Mesenchymal stem cell (in vitro differentiated cells and primary cell): Measurements from ENCODE around the gene MEGF9.

Experiments used
- DNase-seq: peaks from one replicate; pipeline ENCODE4 v3.0.0-alpha.2; 2013
- H2AFZ ChIP-seq: one replicate; pipeline ENCODE4 v1.6.1; 2013; ENCODE audit warnings: low read depth, mild to moderate bottlenecking, control low read depth, inconsistent platforms, low read length, moderate library complexity
- H2AK5ac ChIP-seq: 2 replicates; pipeline ENCODE4 v1.6.1; 2013; ENCODE audit warnings: low read length, moderate library complexity, mild to moderate bottlenecking, inconsistent platforms; ENCODE audit not compliant: severe bottlenecking
- H2BK120ac ChIP-seq: one replicate; pipeline ENCODE4 v1.6.1; 2013; ENCODE audit warnings: low read depth, mild to moderate bottlenecking, inconsistent platforms, low read length, moderate library complexity
- H2BK12ac ChIP-seq, 2 experiments: one replicate each; pipeline ENCODE4 v1.6.1; 2013; ENCODE audit warnings: inconsistent platforms in 2 of 2, low read length in 2 of 2, mild to moderate bottlenecking in 2 of 2, moderate library complexity in 2 of 2, control low read depth in 1 of 2
- H2BK15ac ChIP-seq: one replicate; pipeline ENCODE4 v1.6.1; 2013; ENCODE audit warnings: mild to moderate bottlenecking, low read depth, inconsistent platforms; ENCODE audit not compliant: poor library complexity, severe bottlenecking
- H2BK5ac ChIP-seq: 2 replicates; pipeline ENCODE4 v1.6.1; 2013; ENCODE audit warnings: low read depth, mild to moderate bottlenecking, low read length, control low read depth, inconsistent platforms; ENCODE audit not compliant: poor library complexity, severe bottlenecking
- H3K14ac ChIP-seq, 2 experiments: one replicate each; pipeline ENCODE4 v1.6.1; 2013; ENCODE audit warnings: inconsistent platforms in 2 of 2, low read length in 2 of 2, control low read depth in 1 of 2, mild to moderate bottlenecking in 1 of 2, moderate library complexity in 1 of 2
- H3K18ac ChIP-seq, 2 experiments: one replicate each; pipeline ENCODE4 v1.6.1; 2013; ENCODE audit warnings: inconsistent platforms in 2 of 2, low read length in 2 of 2, control low read depth in 1 of 2, low read depth in 1 of 2, mild to moderate bottlenecking in 1 of 2
- H3K23ac ChIP-seq, 2 experiments: one replicate each; pipeline ENCODE4 v1.6.1; 2013; ENCODE audit warnings: inconsistent platforms in 2 of 2, low read length in 2 of 2, mild to moderate bottlenecking in 2 of 2, moderate library complexity in 2 of 2, control low read depth in 1 of 2
- H3K27ac ChIP-seq: 2 replicates; pipeline ENCODE4 v1.5.1; 2013; ENCODE audit warnings: mild to moderate bottlenecking, moderate library complexity, low read length, control low read depth, inconsistent platforms; ENCODE audit not compliant: poor library complexity, severe bottlenecking
- H3K27me3 ChIP-seq, 2 experiments: 2 replicates each; pipeline versions ENCODE4 v1.6.1 to v1.7.0; 2013; ENCODE audit warnings: low read length in 2 of 2, mild to moderate bottlenecking in 2 of 2, moderate library complexity in 2 of 2, control low read depth in 1 of 2, inconsistent platforms in 1 of 2; ENCODE audit not compliant: control insufficient read depth in 1 of 2, insufficient read depth in 1 of 2
- H3K36me3 ChIP-seq, 2 experiments: 2 replicates each; pipeline versions ENCODE4 v1.6.1 to v1.7.0; 2013; ENCODE audit warnings: low read length in 2 of 2, control low read depth in 1 of 2, inconsistent platforms in 1 of 2, low read depth in 1 of 2, mild to moderate bottlenecking in 1 of 2; ENCODE audit not compliant: insufficient read depth in 2 of 2, control insufficient read depth in 1 of 2
- H3K4ac ChIP-seq, 2 experiments: one replicate each; pipeline ENCODE4 v1.6.1; 2013; ENCODE audit warnings: inconsistent platforms in 2 of 2, low read length in 2 of 2, mild to moderate bottlenecking in 2 of 2, moderate library complexity in 2 of 2, control low read depth in 1 of 2, low read depth in 1 of 2
- H3K4me1 ChIP-seq: 2 replicates; pipeline ENCODE4 v1.6.1; 2013; ENCODE audit warnings: low read depth, low read length, control low read depth; ENCODE audit not compliant: control insufficient read depth, insufficient read depth
- H3K4me2 ChIP-seq: 2 replicates; pipeline ENCODE4 v1.6.1; 2013; ENCODE audit warnings: low read length, mild to moderate bottlenecking, inconsistent platforms; ENCODE audit not compliant: poor library complexity, severe bottlenecking
- H3K4me3 ChIP-seq, 2 experiments: 2 replicates each; pipeline versions ENCODE4 v1.5.1 to v1.7.0; 2013; ENCODE audit warnings: low read length in 2 of 2, mild to moderate bottlenecking in 2 of 2, control low read depth in 1 of 2, low read depth in 1 of 2; ENCODE audit not compliant: insufficient read depth in 1 of 2
- H3K79me1 ChIP-seq: replicated peaks from 2 replicates; pipeline ENCODE4 v1.6.1; 2013; ENCODE audit warnings: mild to moderate bottlenecking, control low read depth, low read length, inconsistent platforms; ENCODE audit not compliant: poor library complexity, severe bottlenecking
- H3K9ac ChIP-seq: 2 replicates; pipeline ENCODE4 v1.7.0; 2013; ENCODE audit warnings: mild to moderate bottlenecking, low read length, moderate library complexity
- H3K9me3 ChIP-seq: 2 replicates; pipeline ENCODE4 v1.7.0; 2013; ENCODE audit warnings: mild to moderate bottlenecking, low read length; ENCODE audit not compliant: control insufficient read depth
- H4K8ac ChIP-seq: one replicate; pipeline ENCODE4 v1.6.1; 2013; ENCODE audit warnings: inconsistent platforms, mild to moderate bottlenecking, low read length, moderate library complexity
- H4K91ac ChIP-seq: one replicate; pipeline ENCODE4 v1.6.1; 2013; ENCODE audit warnings: mild to moderate bottlenecking, low read length, inconsistent platforms
- WGBS: methylation state at CpG from one replicate; pipeline ENCODE4 v1.1.7; 2013; ENCODE audit warnings: mixed read lengths; 5-methylcytosine and 5-hydroxymethylcytosine counted together

The MEGF9 gene

DNA sequence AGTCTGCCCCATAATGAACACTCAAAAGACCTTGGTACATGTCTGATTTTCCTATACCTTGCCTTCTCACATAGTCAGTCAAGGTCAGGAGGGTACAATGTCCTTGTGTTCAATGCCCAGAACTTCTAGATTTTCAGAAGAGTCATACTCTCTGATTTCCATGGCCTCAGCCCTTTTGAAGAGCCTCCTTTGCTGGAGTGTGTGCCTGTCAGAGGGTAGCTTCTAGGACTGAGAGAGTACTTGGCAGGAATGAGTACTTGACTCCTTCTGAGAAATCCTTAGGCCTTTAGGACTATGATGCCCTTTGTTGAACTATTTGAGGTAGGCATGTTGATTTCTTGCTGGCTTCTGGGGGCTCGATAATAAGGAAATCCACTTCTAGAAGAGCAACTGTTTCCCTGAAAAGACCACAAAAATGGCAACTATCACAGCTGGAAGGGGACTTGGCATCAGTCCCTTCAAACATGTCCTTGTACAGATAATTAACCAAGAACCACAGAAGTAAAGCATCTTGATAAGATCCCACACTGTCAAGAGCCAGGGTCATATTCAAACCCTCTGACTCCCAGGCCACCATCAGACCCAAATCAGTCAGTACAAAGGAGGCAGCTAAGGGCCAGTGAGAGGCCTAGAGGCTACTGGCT, 10.6 kb upstream of the MEGF9 start:
- Histone ChIP-seq H3K4ac (no peak overlapping the region), H3K23ac (no peak overlapping the region)

DNA sequence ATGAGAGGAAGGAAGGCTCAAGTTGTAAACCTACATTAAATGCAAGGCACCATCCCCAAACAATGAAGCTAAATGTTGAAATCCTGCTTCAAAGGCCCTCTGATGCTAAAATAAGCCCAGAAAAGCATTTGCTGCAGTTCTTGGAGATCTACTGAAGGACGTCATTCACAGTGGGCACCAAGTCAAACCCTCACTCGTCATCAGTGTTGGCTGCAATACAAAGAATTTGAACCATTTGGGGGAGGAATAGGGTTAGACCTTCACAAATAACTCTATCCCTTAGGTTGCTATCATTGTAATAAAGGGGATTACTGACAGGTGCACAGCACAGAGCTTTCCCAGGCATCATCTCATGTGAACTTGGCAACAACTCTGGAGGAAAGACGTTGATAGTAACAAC, 9.3 kb upstream of the MEGF9 start:
- Histone ChIP-seq H2BK15ac (no peak overlapping the region), H3K4me1 (no peaks in the 10 kb centered on the region), H2BK5ac (no peak overlapping the region), H2BK12ac (no peak overlapping the region), H3K9me3 (no peaks in the 10 kb centered on the region), H3K79me1 (no peaks in the 10 kb centered on the region), H2AFZ (no peak overlapping the region), H3K9ac (peak overlapping the region; percentile 48), H2BK120ac (no peak overlapping the region), H3K14ac (no peak overlapping the region), H2AK5ac (no peak overlapping the region), H3K36me3 (no peaks in the 10 kb centered on the region), H3K27ac (no peak overlapping the region), H3K4me3 (no peak overlapping the region), H4K8ac (no peak overlapping the region), H4K91ac (no peak overlapping the region), H3K18ac (no peak overlapping the region), H3K27me3 (no peaks in the 10 kb centered on the region), H3K4me2 (no peak overlapping the region), H3K4ac (no peak overlapping the region), H3K23ac (no peak overlapping the region)
- DNase-seq, result no peak
- 100% methylated on average over 2 of the region's 3 CpGs for WGBS

More for the DNA sequence above, 10.6 kb upstream of the MEGF9 start:
- H3K27ac ChIP-seq, result no peak overlapping the region
- no peaks in the 10 kb centered on the region for H3K27me3 ChIP-seq
- H2AFZ ChIP-seq, result no peak overlapping the region
- H2BK12ac ChIP-seq, result no peak overlapping the region
- peaks cover 2% of the 10 kb centered on the region for H3K4me1 ChIP-seq
- no peak overlapping the region for H2BK5ac ChIP-seq
- no peak overlapping the region for H3K4me2 ChIP-seq
- H3K79me1 ChIP-seq, result no peaks in the 10 kb centered on the region
- H2BK15ac ChIP-seq, result no peak overlapping the region
- H2AK5ac ChIP-seq, result no peak overlapping the region
- no peak overlapping the region for H4K8ac ChIP-seq
- no peaks in the 10 kb centered on the region for H3K36me3 ChIP-seq
- H3K9ac ChIP-seq, result no peak overlapping the region
- DNase-seq, result no peak
- H2BK120ac ChIP-seq, result no peak overlapping the region
- H3K9me3 ChIP-seq, result no peaks in the 10 kb centered on the region
- WGBS, result 69% methylated on average over 1 of the region's 1 CpG
- H3K18ac ChIP-seq, result no peak overlapping the region
- H3K4me3 ChIP-seq, result no peak overlapping the region
- no peak overlapping the region for H4K91ac ChIP-seq
- no peak overlapping the region for H3K14ac ChIP-seq

DNA sequence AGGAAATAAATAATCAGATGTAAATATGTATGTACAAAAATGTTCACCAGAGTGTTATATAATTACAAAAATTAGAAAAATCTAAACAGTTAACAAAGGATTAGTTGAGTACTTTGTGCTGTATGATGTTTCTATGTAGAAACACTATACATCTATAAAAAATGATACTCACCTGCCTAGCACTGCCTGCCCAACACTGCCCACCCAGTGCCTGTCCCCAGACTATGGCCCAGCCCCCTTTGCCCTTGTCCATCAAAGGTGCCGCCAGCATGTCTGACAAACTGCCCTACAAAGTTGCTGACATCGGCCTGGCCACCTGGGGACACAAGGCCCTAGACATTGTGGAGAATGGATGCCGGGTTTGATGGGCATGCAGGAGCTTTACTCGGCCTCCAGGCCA, 6.1 kb upstream of the MEGF9 start:
- Histone ChIP-seq H3K18ac (no peak overlapping the region), H4K8ac (no peak overlapping the region), H3K79me1 (no peaks in the 10 kb centered on the region), H2BK120ac (no peak overlapping the region), H4K91ac (no peak overlapping the region), H2BK5ac (no peak overlapping the region), H3K27ac (no peak overlapping the region), H2BK12ac (no peak overlapping the region), H3K4me1 (peaks cover 3% of the 10 kb centered on the region), H3K4me3 (no peak overlapping the region), H3K36me3 (no peaks in the 10 kb centered on the region), H3K4ac (no peak overlapping the region), H3K14ac (no peak overlapping the region), H2AK5ac (no peak overlapping the region), H3K27me3 (no peaks in the 10 kb centered on the region), H3K23ac (no peak overlapping the region), H2BK15ac (no peak overlapping the region), H3K9ac (no peak overlapping the region), H2AFZ (no peak overlapping the region), H3K9me3 (no peaks in the 10 kb centered on the region), H3K4me2 (no peak overlapping the region)
- 96% methylated on average over 4 of the region's 4 CpGs for WGBS
- no peak for DNase-seq

DNA sequence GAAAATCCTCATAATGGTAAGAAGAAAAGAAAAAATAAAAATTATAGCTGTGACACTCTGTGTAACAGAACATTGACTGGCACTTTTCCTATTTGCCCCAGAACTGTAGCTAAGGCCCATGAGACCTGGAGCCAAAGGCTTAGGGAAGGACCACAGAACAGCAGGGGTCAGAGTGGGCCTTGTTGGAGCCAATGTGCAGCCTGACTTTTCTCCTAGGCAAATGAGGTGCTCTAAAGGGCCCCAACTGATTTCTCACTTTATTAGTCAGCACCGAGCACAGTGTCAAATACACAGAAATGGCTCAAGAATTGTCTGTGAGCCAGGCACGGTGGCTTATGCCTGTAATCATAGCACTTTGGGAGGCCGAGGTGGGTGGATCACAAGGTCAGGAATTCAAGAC, 4.0 kb upstream of the MEGF9 start:
- H3K9me3 ChIP-seq, result no peaks in the 10 kb centered on the region
- H2BK15ac ChIP-seq, result no peak overlapping the region
- H3K79me1 ChIP-seq, result peaks cover 3% of the 10 kb centered on the region
- H3K27me3 ChIP-seq, result no peaks in the 10 kb centered on the region
- H3K4me2 ChIP-seq, result no peak overlapping the region
- DNase-seq, result no peak
- no peak overlapping the region for H2AK5ac ChIP-seq
- H3K36me3 ChIP-seq, result no peaks in the 10 kb centered on the region
- no peak overlapping the region for H2BK120ac ChIP-seq
- no peak overlapping the region for H3K14ac ChIP-seq
- no peak overlapping the region for H2AFZ ChIP-seq
- H3K4ac ChIP-seq, result no peak overlapping the region
- H4K91ac ChIP-seq, result no peak overlapping the region
- no peak overlapping the region for H4K8ac ChIP-seq
- H3K18ac ChIP-seq, result no peak overlapping the region
- no peak overlapping the region for H2BK12ac ChIP-seq
- H3K9ac ChIP-seq, result no peak overlapping the region
- peaks cover 9% of the 10 kb centered on the region for H3K4me1 ChIP-seq
- no peak overlapping the region for H3K23ac ChIP-seq
- 96% methylated on average over 3 of the region's 3 CpGs for WGBS
- H3K27ac ChIP-seq, result no peak overlapping the region
- no peak overlapping the region for H2BK5ac ChIP-seq
- H3K4me3 ChIP-seq, result no peak overlapping the region
